ENCODE data around the gene NEU1.
A peak's percentile ranks its signal among the peaks of the same experiment; 100 is the strongest.
"Not testable (repeated sequence)": the region's sequence is repeated elsewhere in the genome, so short reads cannot be mapped to it uniquely, and the experiment has no call there.

NEU1 gene

DNA sequence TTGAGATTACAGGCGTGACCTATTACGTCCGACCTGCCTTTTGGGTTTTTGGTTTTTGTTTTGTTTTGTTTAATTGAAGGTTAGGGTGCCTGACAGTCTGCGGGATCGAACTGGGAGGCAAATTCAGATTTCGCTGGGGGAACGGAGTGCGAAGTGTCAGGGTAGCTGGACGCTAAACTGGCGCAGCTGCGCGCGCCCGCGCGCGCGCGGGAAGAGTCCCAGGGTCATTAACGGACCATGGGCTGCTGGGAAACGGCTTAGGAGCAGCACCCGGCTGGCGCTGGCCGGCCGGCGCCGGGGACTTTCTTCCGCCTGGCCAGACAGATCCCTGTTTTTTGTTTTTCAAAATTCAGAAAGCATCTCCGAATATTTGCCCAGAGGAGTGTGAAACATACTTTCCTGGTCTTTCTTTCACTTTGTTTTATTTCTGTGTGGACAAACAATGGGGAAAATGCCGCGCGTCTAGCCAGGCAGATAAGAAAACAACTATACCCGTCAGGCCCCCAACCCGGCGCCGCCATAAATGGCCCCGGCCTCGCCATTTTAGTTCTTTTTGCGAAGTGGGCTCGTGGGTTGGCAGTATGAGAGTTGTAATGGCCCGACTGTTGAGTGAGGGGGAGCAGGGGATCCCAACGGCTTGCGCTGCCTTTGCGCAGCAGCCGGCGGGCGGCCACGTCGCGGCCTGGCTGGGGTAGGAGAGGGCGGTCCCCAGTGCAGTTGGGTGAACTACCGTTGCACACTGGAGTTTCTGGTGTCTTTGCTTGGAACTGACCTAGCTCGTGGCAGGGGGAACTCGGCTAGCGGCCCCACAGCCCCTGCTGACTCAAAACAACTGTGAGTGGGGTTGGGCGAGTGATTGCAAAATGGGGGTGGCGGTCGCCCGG is 28.0 kb downstream of the NEU1 start:
- Histone ChIP-seq H3K4me2 (peak overlapping the region; percentile 86 to 99 (median 96)), H3K9me3 (replicated peaks in 1 of 11) (no peaks in the 10 kb centered on the region; a peak in 1 of 22 replicates), H3K4me1 (peaks cover 60 to 62% (median 61%) of the 10 kb centered on the region in 10 experiments), H3K4me3 (peak overlapping the region; percentile 77 to 96 (median 89)), H3K9ac (peak overlapping the region; percentile 86 to 99 (median 94)), H4K20me1 (peaks cover 40 to 67% (median 45%) of the 10 kb centered on the region in 11 experiments), H3K27ac (peak overlapping the region; percentile 91 to 98 (median 96)), H3K27me3 (no peaks in the 10 kb centered on the region), H3K36me3 (peaks cover 31 to 51% (median 39%) of the 10 kb centered on the region in 11 experiments)
- no peak for TF ChIP-seq Cebpa-rat (IDR thresholded peaks at IDR 0.05)

DNA sequence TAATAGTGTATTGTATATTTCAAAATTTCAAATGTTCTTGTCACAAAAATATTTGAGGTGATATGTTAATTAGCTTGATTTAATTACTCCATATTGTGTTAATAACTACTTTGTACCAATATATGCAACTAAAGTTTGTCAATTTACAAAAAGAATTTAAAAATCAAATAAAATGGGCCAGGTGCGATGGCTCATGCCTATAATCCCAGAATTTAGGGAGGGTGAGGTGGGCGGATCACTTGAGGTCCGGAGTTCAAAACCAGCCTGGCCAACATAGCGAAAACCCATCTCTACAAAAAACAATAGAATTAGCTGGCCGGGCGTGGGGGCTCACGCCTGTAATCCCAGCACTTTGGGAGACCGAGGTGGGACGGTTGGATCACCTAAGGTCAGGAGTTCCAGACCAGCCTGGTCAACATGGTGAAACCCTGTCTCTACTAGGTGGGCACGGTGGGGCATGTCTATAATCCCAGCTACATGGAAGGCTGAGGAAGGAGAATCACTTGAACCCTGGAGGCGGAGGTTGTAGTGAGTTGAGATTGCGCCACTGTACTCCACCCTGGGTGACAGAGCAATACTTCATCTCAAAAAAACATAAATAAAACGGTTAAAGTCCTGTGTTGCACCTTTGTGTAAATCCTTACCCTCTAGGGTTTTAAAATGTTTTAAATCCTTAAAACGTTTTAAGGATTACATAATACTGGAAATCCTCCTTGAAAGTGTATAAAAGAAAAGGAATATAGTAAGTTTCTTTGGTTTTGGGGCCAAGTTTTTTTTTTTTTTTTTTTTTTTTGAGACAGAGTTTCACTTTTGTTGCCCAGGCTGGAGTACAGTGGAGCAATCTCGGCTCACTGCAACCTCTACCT is 31.0 kb downstream of the NEU1 start:
- Histone ChIP-seq H4K20me1 (peaks cover 11 to 39% (median 16%) of the 10 kb centered on the region in 11 experiments), H3K9ac (peak overlapping the region; percentile 69 to 98 (median 79)), H3K36me3 (peaks cover 1 to 21% (median 9%) of the 10 kb centered on the region in 11 experiments; a peak in 19 of 22 replicates), H3K9me3 (replicated peaks in 1 of 11) (no peaks in the 10 kb centered on the region), H3K27ac (peak overlapping the region in 10 of 11 experiments; percentile 62 to 98 (median 94); a peak in 20 of 22 replicates), H3K27me3 (no peaks in the 10 kb centered on the region), H3K4me1 (peaks cover 34 to 40% (median 37%) of the 10 kb centered on the region in 10 experiments), H3K4me3 (peak overlapping the region; percentile 68 to 80 (median 76)), H3K4me2 (peak overlapping the region; percentile 92 to 99 (median 96))
- 0 out of 22 replicates have a peak, but pooled peaks of 3 of the 11 experiments have one; percentile 5 to 22 (median 20) for TF ChIP-seq Cebpa-rat (IDR thresholded peaks at IDR 0.05)

DNA sequence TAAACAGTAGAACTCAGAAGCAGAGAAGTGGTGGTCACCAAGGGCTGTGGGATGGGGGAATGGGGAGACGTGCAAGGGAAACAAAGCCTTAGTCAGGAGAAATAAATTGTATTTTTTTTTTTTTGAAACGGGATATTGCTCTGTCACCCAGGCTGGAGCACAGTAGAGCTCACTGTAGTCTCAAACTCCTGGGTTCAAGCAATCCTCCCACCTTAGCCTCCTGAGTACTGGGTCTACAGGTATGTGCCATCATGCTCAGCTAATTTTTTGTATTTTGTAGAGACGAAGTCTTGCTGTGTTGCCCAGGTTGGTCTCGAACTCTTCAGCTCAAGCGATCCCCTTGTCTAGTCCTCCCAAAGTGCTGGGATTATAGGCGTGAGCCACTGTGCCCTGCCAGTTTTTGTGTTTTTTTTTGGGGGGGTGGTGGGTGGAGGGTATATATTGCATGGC is 31.7 kb downstream of the NEU1 start:
- peaks cover 40 to 47% (median 43%) of the 10 kb centered on the region in 10 experiments for H3K4me1 ChIP-seq
- H3K27ac ChIP-seq = peak overlapping the region; percentile 31 to 96 (median 68); a peak in 21 of 22 replicates
- peak in 1 of 11 experiments; percentile 4; a peak in 1 of 22 replicates for TF ChIP-seq Cebpa-rat (IDR thresholded peaks at IDR 0.05)
- peaks cover 0 to 14% (median 2%) of the 10 kb centered on the region in 11 experiments; a peak in 17 of 22 replicates for H3K36me3 ChIP-seq
- no peaks in the 10 kb centered on the region for H3K9me3 ChIP-seq (replicated peaks in 1 of 11)
- H4K20me1 ChIP-seq = peaks cover 4 to 32% (median 10%) of the 10 kb centered on the region in 11 experiments; a peak in 20 of 22 replicates
- peak overlapping the region; percentile 68 to 80 (median 76) for H3K4me3 ChIP-seq
- H3K9ac ChIP-seq = peak overlapping the region; percentile 69 to 98 (median 79)
- H3K27me3 ChIP-seq = no peaks in the 10 kb centered on the region
- H3K4me2 ChIP-seq = peak overlapping the region; percentile 92 to 99 (median 96)

DNA sequence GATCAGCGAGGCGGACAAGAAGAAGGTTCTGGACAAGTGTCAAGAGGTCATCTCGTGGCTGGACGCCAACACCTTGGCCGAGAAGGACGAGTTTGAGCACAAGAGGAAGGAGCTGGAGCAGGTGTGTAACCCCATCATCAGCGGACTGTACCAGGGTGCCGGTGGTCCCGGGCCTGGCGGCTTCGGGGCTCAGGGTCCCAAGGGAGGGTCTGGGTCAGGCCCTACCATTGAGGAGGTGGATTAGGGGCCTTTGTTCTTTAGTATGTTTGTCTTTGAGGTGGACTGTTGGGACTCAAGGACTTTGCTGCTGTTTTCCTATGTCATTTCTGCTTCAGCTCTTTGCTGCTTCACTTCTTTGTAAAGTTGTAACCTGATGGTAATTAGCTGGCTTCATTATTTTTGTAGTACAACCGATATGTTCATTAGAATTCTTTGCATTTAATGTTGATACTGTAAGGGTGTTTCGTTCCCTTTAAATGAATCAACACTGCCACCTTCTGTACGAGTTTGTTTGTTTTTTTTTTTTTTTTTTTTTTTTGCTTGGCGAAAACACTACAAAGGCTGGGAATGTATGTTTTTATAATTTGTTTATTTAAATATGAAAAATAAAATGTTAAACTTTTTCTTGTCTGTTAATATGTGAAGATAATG is 32.9 kb downstream of the NEU1 start:
- H3K4me2 ChIP-seq = peak overlapping the region; percentile 92 to 99 (median 96)
- H3K4me1 ChIP-seq = peaks cover 44 to 55% (median 53%) of the 10 kb centered on the region in 10 experiments
- TF ChIP-seq Cebpa-rat (IDR thresholded peaks at IDR 0.05) = no peak
- peak overlapping the region; percentile 31 to 96 (median 68); a peak in 20 of 22 replicates for H3K27ac ChIP-seq
- no peaks in the 10 kb centered on the region for H3K27me3 ChIP-seq
- H3K9ac ChIP-seq = peak overlapping the region; percentile 69 to 98 (median 79)
- H3K4me3 ChIP-seq = peak overlapping the region; percentile 68 to 80 (median 76)
- peaks cover 0 to 9% (median 0%) of the 10 kb centered on the region in 11 experiments; a peak in 4 of 22 replicates for H3K36me3 ChIP-seq
- no peaks in the 10 kb centered on the region for H3K9me3 ChIP-seq (replicated peaks in 1 of 11)
- H4K20me1 ChIP-seq = peaks cover 0 to 26% (median 5%) of the 10 kb centered on the region in 11 experiments; a peak in 12 of 22 replicates

DNA sequence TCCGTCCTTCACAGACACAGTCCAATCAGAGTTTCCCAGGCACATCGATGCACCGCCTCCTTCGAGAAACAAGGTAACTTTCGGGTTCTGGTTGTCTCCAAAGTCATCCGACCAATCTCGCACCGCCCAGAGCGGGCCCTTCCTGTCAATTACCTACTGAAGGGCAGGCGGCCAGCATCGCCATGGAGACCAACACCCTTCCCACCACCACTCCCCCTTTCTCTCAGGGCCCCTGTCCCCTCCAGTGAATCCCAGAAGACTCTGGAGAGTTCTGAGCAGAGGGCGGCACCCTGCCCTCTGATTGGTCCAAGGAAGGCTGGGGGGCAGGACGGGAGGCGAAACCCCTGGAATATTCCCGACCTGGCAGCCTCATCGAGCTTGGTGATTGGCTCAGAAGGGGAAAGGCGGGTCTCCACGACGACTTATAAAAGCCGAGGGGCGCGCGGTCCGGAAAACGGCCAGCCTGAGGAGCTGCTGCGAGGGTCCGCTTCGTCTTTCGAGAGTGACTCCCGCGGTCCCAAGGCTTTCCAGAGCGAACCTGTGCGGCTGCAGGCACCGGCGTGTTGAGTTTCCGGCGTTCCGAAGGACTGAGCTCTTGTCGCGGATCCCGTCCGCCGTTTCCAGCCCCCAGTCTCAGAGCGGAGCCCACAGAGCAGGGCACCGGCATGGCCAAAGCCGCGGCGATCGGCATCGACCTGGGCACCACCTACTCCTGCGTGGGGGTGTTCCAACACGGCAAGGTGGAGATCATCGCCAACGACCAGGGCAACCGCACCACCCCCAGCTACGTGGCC is 35.1 kb downstream of the NEU1 start, which contains the start of gene HSPA1B:
Gene HSPA1B (plus strand): TSS at position 453 of the 794 bp plus-strand sequence. CDS start 213 bp downstream, at position 666.
- H3K4me1 ChIP-seq = peaks cover 44 to 60% (median 57%) of the 10 kb centered on the region in 10 experiments
- no peak for TF ChIP-seq Cebpa-rat (IDR thresholded peaks at IDR 0.05)
- no peaks in the 10 kb centered on the region for H3K27me3 ChIP-seq
- H3K9me3 ChIP-seq (replicated peaks in 1 of 11) = no peaks in the 10 kb centered on the region
- H3K4me3 ChIP-seq = peak within 1 kb of the TSS; percentile 61 to 79 (median 72)
- H3K36me3 ChIP-seq = peaks cover 0 to 9% (median 0%) of the 10 kb centered on the region in 11 experiments; a peak in 4 of 22 replicates
- H3K4me2 ChIP-seq = peak within 1 kb of the TSS; percentile 86 to 98 (median 92)
- H4K20me1 ChIP-seq = peaks cover 0 to 26% (median 5%) of the 10 kb centered on the region in 11 experiments; a peak in 12 of 22 replicates
- H3K9ac ChIP-seq = peak within 1 kb of the TSS; percentile 76 to 86 (median 83)
- peak within 1 kb of the TSS; percentile 77 to 92 (median 85) for H3K27ac ChIP-seq

DNA sequence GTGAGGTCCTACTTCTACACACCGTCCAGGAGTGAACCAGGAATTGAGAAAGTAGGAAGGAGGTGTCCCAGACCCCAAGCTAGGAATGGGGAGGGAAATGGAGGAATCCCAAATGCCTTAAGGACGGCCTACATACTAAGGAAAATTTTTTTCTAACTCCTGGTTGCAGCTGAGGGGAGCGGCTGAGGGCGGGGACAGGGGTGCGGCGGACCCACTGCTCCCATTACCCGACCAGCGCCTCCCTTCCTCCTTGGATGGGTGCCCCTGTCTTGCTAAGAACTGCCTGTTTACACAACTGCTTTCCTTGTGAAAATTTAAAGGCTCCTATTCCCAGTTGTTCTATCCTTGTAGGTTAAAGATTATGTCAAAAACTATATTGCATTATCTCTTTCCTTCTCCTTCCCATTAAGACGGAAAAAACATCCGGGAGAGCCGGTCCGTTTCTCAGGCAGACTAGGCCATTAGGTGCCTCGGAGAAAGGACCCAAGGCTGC is 35.8 kb downstream of the NEU1 start:
- peaks cover 46 to 57% (median 53%) of the 10 kb centered on the region in 10 experiments for H3K4me1 ChIP-seq
- H3K27ac ChIP-seq = peak overlapping the region; percentile 77 to 92 (median 85)
- no peak for TF ChIP-seq Cebpa-rat (IDR thresholded peaks at IDR 0.05)
- H4K20me1 ChIP-seq = peaks cover 0 to 24% (median 5%) of the 10 kb centered on the region in 11 experiments; a peak in 12 of 22 replicates
- peaks cover 0 to 9% (median 0%) of the 10 kb centered on the region in 11 experiments; a peak in 4 of 22 replicates for H3K36me3 ChIP-seq
- H3K4me2 ChIP-seq = peak overlapping the region; percentile 86 to 98 (median 92)
- H3K9me3 ChIP-seq (replicated peaks in 1 of 11) = no peaks in the 10 kb centered on the region
- H3K27me3 ChIP-seq = no peaks in the 10 kb centered on the region
- peak overlapping the region; percentile 76 to 86 (median 83) for H3K9ac ChIP-seq
- H3K4me3 ChIP-seq = peak overlapping the region; percentile 61 to 79 (median 72)

DNA sequence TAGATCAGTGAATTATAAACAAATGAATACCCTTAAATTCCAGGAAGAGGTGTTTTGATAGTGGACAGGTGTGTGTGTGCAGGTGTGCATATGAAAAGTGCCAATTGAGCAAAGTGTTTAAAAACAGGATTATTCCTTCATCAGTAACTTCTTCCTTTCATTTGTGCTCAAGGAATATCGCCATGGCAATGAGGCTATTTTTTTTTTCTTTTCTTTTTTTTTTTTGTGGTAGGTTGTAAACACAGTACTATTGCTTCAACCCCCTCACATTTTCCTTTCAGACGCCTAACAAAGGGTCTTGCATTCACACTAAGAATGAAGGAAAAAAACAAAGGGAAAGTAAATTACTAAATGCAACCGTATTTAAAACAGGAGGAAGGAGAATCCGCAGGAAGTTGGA is 37.1 kb downstream of the NEU1 start:
- Histone ChIP-seq H3K9me3 (replicated peaks in 1 of 11) (no peaks in the 10 kb centered on the region), H4K20me1 (peaks cover 0 to 14% (median 5%) of the 10 kb centered on the region in 11 experiments; a peak in 12 of 22 replicates), H3K9ac (peak overlapping the region in 3 of 11 experiments; percentile 81 to 85 (median 84); a peak in 3 of 22 replicates), H3K4me1 (peaks cover 44 to 56% (median 52%) of the 10 kb centered on the region in 10 experiments), H3K27me3 (no peaks in the 10 kb centered on the region), H3K4me3 (no peak overlapping the region), H3K36me3 (no peaks in the 10 kb centered on the region), H3K27ac (peak overlapping the region in 10 of 11 experiments; percentile 77 to 92 (median 86); a peak in 16 of 22 replicates), H3K4me2 (peak overlapping the region; percentile 86 to 98 (median 92); a peak in 17 of 22 replicates)
- no peak for TF ChIP-seq Cebpa-rat (IDR thresholded peaks at IDR 0.05)

DNA sequence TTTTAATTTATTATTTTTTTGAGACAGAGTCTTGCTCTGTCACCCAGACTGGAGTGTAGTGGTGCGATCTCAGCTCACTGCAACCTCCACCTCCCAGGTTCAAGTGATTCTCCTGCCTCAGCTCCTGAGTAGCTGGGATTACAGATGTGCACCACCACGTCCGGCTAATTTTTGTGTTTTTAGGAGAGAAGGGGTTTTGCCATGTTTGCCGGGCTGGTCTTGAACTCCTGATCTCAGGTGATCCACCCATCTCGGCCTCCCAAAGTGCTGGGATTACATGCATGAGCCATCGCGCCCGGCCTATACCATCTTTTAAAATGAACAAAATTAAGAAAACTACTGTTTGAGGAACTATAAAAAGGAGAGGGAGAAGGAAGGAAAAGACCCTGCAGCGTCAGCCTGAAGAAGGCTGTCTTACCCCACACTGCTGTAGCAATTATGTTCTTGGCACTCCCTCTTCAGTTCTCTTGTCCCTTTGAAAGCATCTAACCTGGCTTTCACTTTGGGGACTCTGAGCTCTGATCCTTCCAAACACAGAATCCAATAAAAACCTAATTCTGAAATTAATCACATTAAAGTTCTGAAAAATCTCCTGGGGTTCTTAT is 38.9 kb downstream of the NEU1 start:
- Histone ChIP-seq H3K27ac (peak overlapping the region in 4 of 11 experiments; percentile 20 to 91 (median 62); a peak in 6 of 22 replicates), H3K4me1 (peaks cover 47 to 75% (median 70%) of the 10 kb centered on the region in 10 experiments), H3K4me2 (peak overlapping the region; percentile 5 to 98 (median 85); a peak in 19 of 22 replicates), H3K9ac (peak overlapping the region in 9 of 11 experiments; percentile 1 to 92 (median 32); a peak in 10 of 22 replicates), H3K4me3 (0 out of 20 replicates have a peak overlapping the region, but pooled peaks of 1 of the 10 experiments have one; percentile 56)
- not testable (repeated sequence) for H3K27me3 ChIP-seq; H3K36me3 ChIP-seq; H4K20me1 ChIP-seq; H3K9me3 ChIP-seq (replicated peaks in 1 of 11)

Data from BLaER1 treated with 17β-estradiol and CSF1 and Interleukin-3, amounts not matched to agents 10 nM and 100 nM (cell line).